Parietal lobe (tissue), 2 donors: ENCODE measurements around the gene HMGXB3. TPM values are rescaled to one million over a fixed set of nuclear protein-coding genes. Genes with fewer than 3 reads are reported as not detected.

ENCODE experiments used
- small RNA-seq: library from RNA; depleted of rRNA; stranded (forward); fragments of <200 nt; gene quantifications from one replicate; pipeline ENCODE3, GENCODE V24; 2014; ENCODE audit warnings: low replicate concordance
- total RNA-seq: library from RNA; depleted of rRNA; stranded (reverse); fragments of >200 nt; gene quantifications from one replicate; pipeline ENCODE4 v1.2.3, GENCODE V29; 2014

HMGXB3 gene, protein sequence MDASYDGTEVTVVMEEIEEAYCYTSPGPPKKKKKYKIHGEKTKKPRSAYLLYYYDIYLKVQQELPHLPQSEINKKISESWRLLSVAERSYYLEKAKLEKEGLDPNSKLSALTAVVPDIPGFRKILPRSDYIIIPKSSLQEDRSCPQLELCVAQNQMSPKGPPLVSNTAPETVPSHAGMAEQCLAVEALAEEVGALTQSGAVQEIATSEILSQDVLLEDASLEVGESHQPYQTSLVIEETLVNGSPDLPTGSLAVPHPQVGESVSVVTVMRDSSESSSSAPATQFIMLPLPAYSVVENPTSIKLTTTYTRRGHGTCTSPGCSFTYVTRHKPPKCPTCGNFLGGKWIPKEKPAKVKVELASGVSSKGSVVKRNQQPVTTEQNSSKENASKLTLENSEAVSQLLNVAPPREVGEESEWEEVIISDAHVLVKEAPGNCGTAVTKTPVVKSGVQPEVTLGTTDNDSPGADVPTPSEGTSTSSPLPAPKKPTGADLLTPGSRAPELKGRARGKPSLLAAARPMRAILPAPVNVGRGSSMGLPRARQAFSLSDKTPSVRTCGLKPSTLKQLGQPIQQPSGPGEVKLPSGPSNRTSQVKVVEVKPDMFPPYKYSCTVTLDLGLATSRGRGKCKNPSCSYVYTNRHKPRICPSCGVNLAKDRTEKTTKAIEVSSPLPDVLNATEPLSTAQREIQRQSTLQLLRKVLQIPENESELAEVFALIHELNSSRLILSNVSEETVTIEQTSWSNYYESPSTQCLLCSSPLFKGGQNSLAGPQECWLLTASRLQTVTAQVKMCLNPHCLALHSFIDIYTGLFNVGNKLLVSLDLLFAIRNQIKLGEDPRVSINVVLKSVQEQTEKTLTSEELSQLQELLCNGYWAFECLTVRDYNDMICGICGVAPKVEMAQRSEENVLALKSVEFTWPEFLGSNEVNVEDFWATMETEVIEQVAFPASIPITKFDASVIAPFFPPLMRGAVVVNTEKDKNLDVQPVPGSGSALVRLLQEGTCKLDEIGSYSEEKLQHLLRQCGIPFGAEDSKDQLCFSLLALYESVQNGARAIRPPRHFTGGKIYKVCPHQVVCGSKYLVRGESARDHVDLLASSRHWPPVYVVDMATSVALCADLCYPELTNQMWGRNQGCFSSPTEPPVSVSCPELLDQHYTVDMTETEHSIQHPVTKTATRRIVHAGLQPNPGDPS (N-terminal part only)
- 45.4 TPM for total RNA-seq

DNA sequence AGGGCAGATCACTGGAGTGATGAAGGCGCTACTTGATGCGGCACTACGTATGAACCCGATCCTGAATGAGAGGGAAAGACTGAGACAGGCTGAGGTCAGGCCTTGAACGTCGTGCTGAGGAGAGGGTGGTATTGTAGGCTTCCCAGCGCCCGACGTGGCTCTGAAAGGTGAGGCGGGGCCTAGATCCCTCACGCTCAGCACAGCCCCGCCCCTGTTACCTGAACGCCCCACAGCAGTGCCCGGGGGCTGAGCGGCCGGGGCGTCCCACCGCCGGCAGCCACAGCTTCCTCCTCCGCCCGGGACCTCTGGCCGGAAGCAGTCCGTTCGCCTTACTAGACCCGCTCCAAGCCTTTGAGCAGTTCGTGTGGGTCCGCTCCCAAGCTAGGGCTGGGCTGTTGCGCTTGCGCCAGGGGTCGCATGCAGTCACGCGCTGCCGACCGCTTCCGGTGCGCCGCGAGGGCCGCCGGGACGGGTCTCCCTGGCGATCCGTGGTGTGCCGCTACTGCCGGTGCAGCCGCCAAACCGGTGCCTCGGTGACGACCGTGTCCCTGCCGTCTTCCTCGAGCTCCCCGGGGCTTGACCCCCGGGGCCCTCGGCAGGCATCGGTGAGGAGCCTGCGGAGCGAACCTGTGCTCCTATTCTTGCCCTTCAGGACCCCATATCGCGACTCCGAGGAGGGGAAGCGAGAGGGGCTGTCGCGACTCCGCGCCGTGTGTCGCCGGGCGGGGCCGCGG, at the start of gene HMGXB3, which contains the start of gene TIGD6:
TSS of gene HMGXB3 (plus strand) at position 484 of the 734 bp plus-strand sequence. CDS start 4,114 bp downstream, outside the sequence.
TSS of gene TIGD6 (minus strand) at position 399 of the 734 bp plus-strand sequence. CDS start 4,306 bp downstream, outside the sequence.

GRCh38 chr5:149960272-149961185, 40.0 kb upstream of the HMGXB3 start, which contains the start of gene SLC26A2:
TSS of gene SLC26A2 (plus strand) at chr5:149960758. CDS start at chr5:149977653, 16,895 bp downstream.

DNA sequence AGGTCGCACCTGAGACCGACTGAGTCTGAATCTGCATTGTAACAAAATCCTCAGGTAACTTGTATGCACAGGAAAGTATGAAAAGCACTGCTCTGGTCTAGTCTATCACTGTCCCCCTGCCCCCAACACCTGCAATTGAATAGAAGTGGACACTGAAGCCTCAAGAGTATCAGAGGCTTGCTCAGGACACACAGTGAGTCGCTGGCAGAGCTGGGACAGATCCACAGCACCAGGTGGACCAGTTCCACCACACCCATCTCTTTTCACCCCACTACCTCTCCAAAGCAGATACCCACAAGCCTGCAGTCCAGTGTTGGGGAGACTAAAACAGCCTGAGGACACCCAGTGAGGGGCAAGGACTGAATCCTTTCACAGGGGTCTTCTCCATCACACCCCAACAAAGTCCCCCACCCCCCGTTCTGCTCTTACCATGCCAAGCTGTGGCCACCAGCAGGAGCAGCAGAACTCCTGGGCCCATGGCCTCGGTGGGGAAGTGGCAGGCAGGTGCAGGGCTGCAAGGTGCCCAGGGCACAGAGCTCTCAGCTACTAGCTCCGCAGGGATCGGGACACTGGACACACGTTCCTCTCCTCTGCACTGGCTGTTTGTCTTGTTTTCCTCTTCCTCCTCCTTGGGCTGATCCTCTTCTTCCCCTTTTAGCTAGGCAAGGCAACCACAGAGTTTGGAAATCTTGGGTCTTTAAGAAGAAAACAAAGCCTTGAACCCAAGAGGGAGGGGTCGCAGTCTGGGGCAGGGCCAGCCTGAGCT, 85.6 kb downstream of the HMGXB3 start, which contains the start of gene CSF1R:
TSS of gene CSF1R (minus strand) at position 605 of the 766 bp plus-strand sequence. CDS start at position 478, 127 bp downstream.

Small RNA genes lying within 50 kb of the gene (small RNA-seq; reads per million reads assigned to genes)
- gene RF00019, result not detected

Other genes starting within 250 kb of the HMGXB3 start
- gene PDE6A, start 55.9 kb upstream of the HMGXB3 start, total RNA-seq, result not detected
- gene SLC26A2, start 40.0 kb upstream of the HMGXB3 start, total RNA-seq, result 13.1 TPM
- 4.1 TPM for gene TIGD6, start 85 bp upstream of the HMGXB3 start, total RNA-seq
- 8.8 TPM for gene CSF1R, start 85.8 kb downstream of the HMGXB3 start, total RNA-seq
- 27.5 TPM for gene PDGFRB, start 155.1 kb downstream of the HMGXB3 start, total RNA-seq
- gene CDX1, start 166.0 kb downstream of the HMGXB3 start, total RNA-seq, result not detected
- gene SLC6A7, start 189.3 kb downstream of the HMGXB3 start, total RNA-seq, result 1.9 TPM